Activated T-helper 1 cell treated with Interleukin-2 at 50 U/mL for 16 hours (primary cell): ENCODE measurements around the gene METAP1.
"Not testable (repeated sequence)": the region's sequence is repeated elsewhere in the genome, so short reads cannot be mapped to it uniquely, and the experiment has no call there.

ENCODE experiments used
- DNase-seq: peaks from one replicate; pipeline ENCODE4 v3.0.0-alpha.2; 2020; ENCODE audit warnings: low read depth

The METAP1 gene

GRCh38 chr4:99099814-99100213 lies 104.3 kb downstream of the METAP1 start:
- DNase-seq, result not testable (repeated sequence)

GRCh38 chr4:99100876-99101275 lies 105.4 kb downstream of the METAP1 start:
- DNase-seq, result no peak

GRCh38 chr4:99102634-99103033 lies 107.1 kb downstream of the METAP1 start:
- DNase-seq, result no peak

- no peak for DNase-seq
Observed at GRCh38 chr4:99103166-99103565, 107.6 kb downstream of the METAP1 start.

GRCh38 chr4:99104153-99104552 lies 108.6 kb downstream of the METAP1 start:
- no peak for DNase-seq

- DNase-seq, result not testable (repeated sequence)
Observed at GRCh38 chr4:99109286-99109685, 113.8 kb downstream of the METAP1 start.
